Prostate gland (tissue), 2 donors: Measurements from ENCODE around the gene CTNNA3. TPM values are rescaled to one million over a fixed set of nuclear protein-coding genes. Genes with fewer than 3 reads are reported as not detected.

Source experiments
- DNase-seq: peaks from one replicate; pipeline ENCODE4 v3.0.0-alpha.2; 2019; ENCODE audit warnings: low spot score
- H3K27ac ChIP-seq, 2 donors: fragments of 200-600 bp; sonication (generic); 2 replicates each; pipeline ENCODE4 v1.5.1; 2017 to 2019
- H3K27me3 ChIP-seq: fragments of 200-600 bp; sonication (generic); replicated peaks from 2 replicates; pipeline ENCODE4 v1.5.1; 2019; ENCODE audit not compliant: insufficient read depth
- H3K36me3 ChIP-seq, 2 donors: fragments of 200-600 bp; sonication (generic); 1 replicate in 1 of 2; 2 replicates in 1 of 2; pipeline versions ENCODE4 v1.5.1 to v1.8.1; 2017 to 2019
- H3K4me1 ChIP-seq: fragments of 200-600 bp; sonication (generic); replicated peaks from 2 replicates; pipeline ENCODE4 v1.5.1; 2019
- H3K4me3 ChIP-seq, 2 donors: fragments of 200-600 bp; sonication (generic); 2 replicates each; pipeline ENCODE4 v1.5.1; 2017 to 2019
- H3K9me3 ChIP-seq: fragments of 200-600 bp; sonication (generic); 2 replicates; pipeline ENCODE4 v1.5.1; 2017
- POLR2A ChIP-seq: fragments of 450-650 bp; IDR thresholded peaks from one replicate; pipeline ENCODE4 v1.6.1; 2016; ENCODE audit warnings: antibody characterized with exemption, mild to moderate bottlenecking
- POLR2AphosphoS5 ChIP-seq: sonication (generic); formaldehyde crosslinking; IDR thresholded peaks from one replicate; pipeline ENCODE4 v1.6.1; 2017; ENCODE audit warnings: antibody characterized with exemption
- WGBS: methylation state at CpG from one replicate; pipeline ENCODE4 v1.1.5; 2018; 5-methylcytosine and 5-hydroxymethylcytosine counted together
- intact Hi-C: fragments of 100-400 bp; cut with DNase I; formaldehyde crosslinking; loops from one replicate; pipeline ENCODE4 v1.14.2; 2022
- total RNA-seq, 2 donors: library from RNA; depleted of rRNA; stranded (reverse); fragments of >200 nt; gene quantifications; one replicate each; pipeline ENCODE4 v1.1.0, GENCODE V29; 2016
- TF ChIP-seq, protein P1 (sequence below), 4 experiments: fragments of 200-600 bp in 2 of 4; fragments of 450-650 bp in 2 of 4; sonication (generic) in 2 of 4; IDR thresholded peaks; 1 replicate in 3 of 4; 2 replicates in 1 of 4; pipeline ENCODE4 v1.5.1; 2016 to 2019; ENCODE audit warnings: antibody characterized with exemption in 4 of 4, mild to moderate bottlenecking in 2 of 4, moderate library complexity in 2 of 4

The CTNNA3 gene
- total RNA-seq, 2 donors from 2014 or later, result 0.27 to 7.2 TPM

DNA sequence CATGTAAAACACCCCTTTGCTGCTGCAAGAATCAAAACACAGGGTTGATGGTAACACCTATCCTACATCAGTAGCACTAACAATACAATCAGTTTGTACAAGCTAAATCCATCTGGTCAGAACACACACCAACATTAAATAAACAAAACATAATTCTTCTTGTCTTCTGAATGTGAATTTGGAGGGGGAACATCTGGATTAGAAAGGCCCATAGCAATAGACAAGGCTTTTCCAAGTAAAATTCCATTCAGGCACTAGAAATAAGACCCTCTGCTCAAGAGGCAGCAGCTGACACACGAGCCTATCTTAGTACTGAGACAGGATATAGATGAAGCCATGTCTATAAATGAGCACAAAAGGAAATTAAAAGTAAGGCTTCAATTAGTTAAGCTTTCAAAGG lies 1610.1 kb downstream of the CTNNA3 start:
- no peaks in the 10 kb centered on the region for H3K36me3 ChIP-seq
- no peaks in the 10 kb centered on the region for H3K4me1 ChIP-seq
- no peak for DNase-seq
- intact Hi-C loops, result no loop called here
- no peak overlapping the region for H3K4me3 ChIP-seq
- H3K9me3 ChIP-seq, result no peaks in the 10 kb centered on the region
- H3K27ac ChIP-seq, result no peak overlapping the region
- TF ChIP-seq POLR2A, result no peak
- WGBS, result 0% methylated on average over 1 of the region's 1 CpG
- H3K27me3 ChIP-seq, result no peaks in the 10 kb centered on the region

DNA sequence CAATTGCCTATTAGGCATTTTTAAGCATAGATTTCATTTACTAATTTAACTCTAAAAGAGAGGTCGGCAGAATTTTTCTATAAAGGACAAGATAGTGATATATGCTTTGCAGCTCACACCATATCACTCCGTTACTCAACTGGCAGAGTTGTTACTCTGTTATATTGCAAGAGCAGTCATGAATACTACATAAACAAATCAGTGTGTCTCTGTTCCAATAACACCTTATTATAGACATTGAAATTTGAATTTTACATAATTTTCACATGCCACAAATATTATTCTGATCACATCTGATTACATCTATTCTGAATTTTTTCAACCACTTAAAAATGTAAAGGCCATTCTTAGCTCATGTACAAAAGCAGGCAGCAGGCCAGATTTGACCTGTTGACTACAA lies 1624.1 kb downstream of the CTNNA3 start:
- Histone ChIP-seq H3K27me3 (no peaks in the 10 kb centered on the region), H3K36me3 (no peaks in the 10 kb centered on the region), H3K4me1 (no peaks in the 10 kb centered on the region), H3K4me3 (no peak overlapping the region), H3K9me3 (no peaks in the 10 kb centered on the region), H3K27ac (no peak overlapping the region)
- DNase-seq, result no peak
- WGBS, result 89% methylated on average over 2 of the region's 2 CpGs
- intact Hi-C loops, result no loop called here
- TF ChIP-seq POLR2A (no peak), POLR2AphosphoS5 (no peak)
- TF ChIP-seq, protein P1, sequence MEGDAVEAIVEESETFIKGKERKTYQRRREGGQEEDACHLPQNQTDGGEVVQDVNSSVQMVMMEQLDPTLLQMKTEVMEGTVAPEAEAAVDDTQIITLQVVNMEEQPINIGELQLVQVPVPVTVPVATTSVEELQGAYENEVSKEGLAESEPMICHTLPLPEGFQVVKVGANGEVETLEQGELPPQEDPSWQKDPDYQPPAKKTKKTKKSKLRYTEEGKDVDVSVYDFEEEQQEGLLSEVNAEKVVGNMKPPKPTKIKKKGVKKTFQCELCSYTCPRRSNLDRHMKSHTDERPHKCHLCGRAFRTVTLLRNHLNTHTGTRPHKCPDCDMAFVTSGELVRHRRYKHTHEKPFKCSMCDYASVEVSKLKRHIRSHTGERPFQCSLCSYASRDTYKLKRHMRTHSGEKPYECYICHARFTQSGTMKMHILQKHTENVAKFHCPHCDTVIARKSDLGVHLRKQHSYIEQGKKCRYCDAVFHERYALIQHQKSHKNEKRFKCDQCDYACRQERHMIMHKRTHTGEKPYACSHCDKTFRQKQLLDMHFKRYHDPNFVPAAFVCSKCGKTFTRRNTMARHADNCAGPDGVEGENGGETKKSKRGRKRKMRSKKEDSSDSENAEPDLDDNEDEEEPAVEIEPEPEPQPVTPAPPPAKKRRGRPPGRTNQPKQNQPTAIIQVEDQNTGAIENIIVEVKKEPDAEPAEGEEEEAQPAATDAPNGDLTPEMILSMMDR (IDR thresholded peaks at IDR 0.05), result no peak

DNA sequence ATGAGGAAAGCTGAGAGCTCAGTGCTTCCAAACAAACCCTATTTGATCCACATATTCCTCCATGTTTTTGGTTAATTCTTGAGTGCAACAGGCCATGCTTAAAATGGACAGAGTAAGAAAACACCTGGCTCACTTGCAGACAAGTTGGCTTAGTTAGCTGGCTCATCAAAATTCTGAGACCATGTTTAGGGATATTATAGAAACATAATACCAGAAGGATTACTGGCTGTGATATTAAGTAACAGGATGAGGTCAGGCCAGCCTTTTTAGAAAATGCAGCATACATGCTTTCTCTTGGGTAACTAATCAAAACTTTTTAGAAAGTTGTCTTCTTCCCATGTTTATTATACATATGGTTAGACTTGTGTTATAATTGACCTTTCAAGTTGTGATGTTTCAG lies 1637.4 kb downstream of the CTNNA3 start:
- TF ChIP-seq, protein P1 (IDR thresholded peaks at IDR 0.05), result no peak
- Histone ChIP-seq H3K9me3 (no peaks in the 10 kb centered on the region), H3K4me1 (no peaks in the 10 kb centered on the region), H3K4me3 (no peak overlapping the region), H3K27me3 (no peaks in the 10 kb centered on the region), H3K27ac (no peak overlapping the region), H3K36me3 (no peaks in the 10 kb centered on the region)
- intact Hi-C loops, result no loop called here
- no peak for DNase-seq

DNA sequence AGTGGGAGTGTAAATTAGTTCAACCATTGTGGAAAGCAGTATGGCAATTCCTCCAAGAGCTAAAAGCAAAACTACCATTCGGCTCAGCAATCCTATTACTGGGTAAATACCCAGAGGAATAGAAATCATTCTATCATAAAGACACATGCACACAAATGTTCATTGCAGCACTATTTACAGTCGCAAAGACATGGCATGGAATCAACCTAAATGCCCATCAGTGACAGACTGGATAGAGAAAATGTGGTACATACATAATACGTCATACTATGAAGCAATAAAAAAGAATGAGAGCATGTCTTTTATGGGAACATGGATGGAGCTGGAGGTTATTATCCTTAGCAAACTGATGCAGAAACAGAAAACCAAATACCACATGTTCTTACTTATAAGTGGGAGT lies 1646.7 kb downstream of the CTNNA3 start:
- TF ChIP-seq POLR2A (no peak), POLR2AphosphoS5 (no peak)
- TF ChIP-seq, protein P1 (IDR thresholded peaks at IDR 0.05), result no peak
- H3K27me3 ChIP-seq, result no peaks in the 10 kb centered on the region
- no peak overlapping the region for H3K4me3 ChIP-seq
- DNase-seq, result no peak
- no peaks in the 10 kb centered on the region for H3K4me1 ChIP-seq
- no peaks in the 10 kb centered on the region for H3K9me3 ChIP-seq
- H3K36me3 ChIP-seq, result no peaks in the 10 kb centered on the region
- intact Hi-C loops, result no loop called here
- WGBS, result 77% methylated on average over 3 of the region's 3 CpGs
- H3K27ac ChIP-seq, result no peak overlapping the region

GRCh38 chr10:66045859-66046258 lies 1650.1 kb downstream of the CTNNA3 start:
- Histone ChIP-seq H3K4me3 (no peak overlapping the region), H3K4me1 (no peaks in the 10 kb centered on the region), H3K9me3 (no peaks in the 10 kb centered on the region), H3K27me3 (no peaks in the 10 kb centered on the region), H3K27ac (no peak overlapping the region), H3K36me3 (no peaks in the 10 kb centered on the region)
- DNase-seq, result no peak
- intact Hi-C loops, result no loop called here
- 77% methylated on average over 1 of the region's 1 CpG for WGBS
- TF ChIP-seq, protein P1 (IDR thresholded peaks at IDR 0.05), result no peak

- TF ChIP-seq POLR2AphosphoS5 (no peak), POLR2A (no peak)
- TF ChIP-seq, protein P1 (IDR thresholded peaks at IDR 0.05), result no peak
- Histone ChIP-seq H3K4me1 (no peaks in the 10 kb centered on the region), H3K4me3 (no peak overlapping the region), H3K27ac (no peak overlapping the region), H3K27me3 (no peaks in the 10 kb centered on the region), H3K36me3 (no peaks in the 10 kb centered on the region), H3K9me3 (no peaks in the 10 kb centered on the region)
- DNase-seq, result no peak
- intact Hi-C loops, result no loop called here
- WGBS, result 83% methylated on average over 3 of the region's 3 CpGs
Observed at GRCh38 chr10:66041771-66042170, 1654.2 kb downstream of the CTNNA3 start.
